KOPT-K1 (cell line): ENCODE data around the gene KDM6B.

Source experiments
- H3K27ac ChIP-seq: fragments of 200-600 bp; sonication (generic); 2 replicates; pipeline ENCODE4 v1.5.1; 2016; ENCODE audit warnings: antibody characterized with exemption, mild to moderate bottlenecking, low read depth, low read length; ENCODE audit not compliant: poor library complexity, severe bottlenecking
- H3K36me3 ChIP-seq: fragments of 200-600 bp; sonication (generic); 2 replicates; pipeline ENCODE4 v1.5.1; 2017; ENCODE audit warnings: antibody characterized with exemption, mild to moderate bottlenecking, low read length, moderate library complexity; ENCODE audit not compliant: insufficient read depth
- H3K9me3 ChIP-seq: fragments of 200-600 bp; sonication (generic); 2 replicates; pipeline ENCODE4 v1.5.1; 2017; ENCODE audit warnings: antibody characterized with exemption, low read length, mild to moderate bottlenecking; ENCODE audit not compliant: insufficient read depth, poor library complexity, severe bottlenecking

KDM6B gene

GRCh38 chr17:7843257-7843535, 9.2 kb downstream of the KDM6B start:
- H3K36me3 ChIP-seq: peaks cover 35% of the 10 kb centered on the region

GRCh38 chr17:7843536-7844291, 9.7 kb downstream of the KDM6B start:
- no peaks in the 10 kb centered on the region for H3K9me3 ChIP-seq
- peaks cover 40% of the 10 kb centered on the region for H3K36me3 ChIP-seq
- peak overlapping the region; percentile 64 for H3K27ac ChIP-seq

More at GRCh38 chr17:7843257-7843535, 9.2 kb downstream of the KDM6B start:
- Histone ChIP-seq H3K27ac (peak overlapping the region; percentile 64), H3K9me3 (no peaks in the 10 kb centered on the region)

DNA sequence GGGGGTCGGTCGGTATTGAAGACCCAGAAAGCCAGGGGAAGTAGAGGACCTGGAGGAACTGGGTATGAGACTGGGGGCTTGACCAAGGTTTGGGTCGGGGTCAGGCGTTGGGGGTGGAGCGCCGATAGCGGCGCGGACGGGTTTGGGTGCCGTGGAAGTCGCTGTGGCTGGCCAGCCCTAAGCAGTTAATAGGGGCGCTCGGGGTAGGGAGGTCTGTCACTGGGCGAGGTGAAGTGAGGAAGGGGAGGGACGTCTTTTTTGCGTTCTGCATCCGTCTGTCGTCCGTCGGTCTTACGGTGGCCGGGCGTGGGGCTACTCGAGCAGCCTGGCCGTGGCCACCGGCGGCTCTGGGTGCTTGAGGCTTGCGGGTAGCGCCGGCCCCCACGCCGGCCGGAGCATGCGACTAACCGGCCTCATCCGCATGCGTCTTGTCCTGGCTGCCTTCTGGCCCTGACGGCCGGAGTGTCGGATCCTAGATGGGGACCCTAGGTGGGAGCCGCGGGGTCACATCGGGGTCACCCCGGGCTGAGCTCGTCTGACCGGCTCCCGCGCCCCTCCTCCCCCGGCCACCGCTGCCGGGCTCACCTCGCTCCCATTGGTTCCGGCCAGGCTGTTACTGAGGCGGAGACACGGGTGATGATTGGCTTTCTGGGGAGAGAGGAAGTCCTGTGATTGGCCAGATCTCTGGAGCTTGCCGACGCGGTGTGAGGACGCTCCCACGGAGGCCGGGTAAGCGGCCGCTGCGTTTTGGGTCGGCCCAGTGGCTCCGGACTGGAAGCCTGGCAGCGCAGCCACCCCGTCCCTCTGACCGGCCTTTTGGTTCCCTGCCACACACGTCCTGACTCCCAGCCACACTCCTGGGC, 10.5 kb downstream of the KDM6B start:
- Histone ChIP-seq H3K27ac (peak overlapping the region; percentile 64), H3K36me3 (peaks cover 47% of the 10 kb centered on the region), H3K9me3 (no peaks in the 10 kb centered on the region)

- Histone ChIP-seq H3K9me3 (no peaks in the 10 kb centered on the region), H3K27ac (peak overlapping the region; percentile 64), H3K36me3 (peaks cover 56% of the 10 kb centered on the region)
These were observed 11.5 kb downstream of the KDM6B start for GRCh38 chr17:7845359-7846062.

- H3K9me3 ChIP-seq: no peaks in the 10 kb centered on the region
- peaks cover 58% of the 10 kb centered on the region for H3K36me3 ChIP-seq
- H3K27ac ChIP-seq: no peak overlapping the region
These were observed 12.2 kb downstream of the KDM6B start for GRCh38 chr17:7846063-7846735.

GRCh38 chr17:7846765-7847661, 13.0 kb downstream of the KDM6B start:
- Histone ChIP-seq H3K36me3 (peaks cover 63% of the 10 kb centered on the region), H3K9me3 (no peaks in the 10 kb centered on the region), H3K27ac (no peak overlapping the region)

GRCh38 chr17:7848131-7848579, 14.1 kb downstream of the KDM6B start:
- peaks cover 75% of the 10 kb centered on the region for H3K36me3 ChIP-seq
- H3K27ac ChIP-seq: no peak overlapping the region
- no peaks in the 10 kb centered on the region for H3K9me3 ChIP-seq

GRCh38 chr17:7848739-7849129, 14.7 kb downstream of the KDM6B start:
- H3K9me3 ChIP-seq: no peaks in the 10 kb centered on the region
- no peak overlapping the region for H3K27ac ChIP-seq
- H3K36me3 ChIP-seq: peaks cover 78% of the 10 kb centered on the region

GRCh38 chr17:7849130-7849750, 15.2 kb downstream of the KDM6B start:
- H3K36me3 ChIP-seq: peaks cover 82% of the 10 kb centered on the region
- no peaks in the 10 kb centered on the region for H3K9me3 ChIP-seq
- no peak overlapping the region for H3K27ac ChIP-seq

- no peak overlapping the region for H3K27ac ChIP-seq
- peaks cover 82% of the 10 kb centered on the region for H3K36me3 ChIP-seq
These were observed 15.9 kb downstream of the KDM6B start for GRCh38 chr17:7849751-7850504.

DNA sequence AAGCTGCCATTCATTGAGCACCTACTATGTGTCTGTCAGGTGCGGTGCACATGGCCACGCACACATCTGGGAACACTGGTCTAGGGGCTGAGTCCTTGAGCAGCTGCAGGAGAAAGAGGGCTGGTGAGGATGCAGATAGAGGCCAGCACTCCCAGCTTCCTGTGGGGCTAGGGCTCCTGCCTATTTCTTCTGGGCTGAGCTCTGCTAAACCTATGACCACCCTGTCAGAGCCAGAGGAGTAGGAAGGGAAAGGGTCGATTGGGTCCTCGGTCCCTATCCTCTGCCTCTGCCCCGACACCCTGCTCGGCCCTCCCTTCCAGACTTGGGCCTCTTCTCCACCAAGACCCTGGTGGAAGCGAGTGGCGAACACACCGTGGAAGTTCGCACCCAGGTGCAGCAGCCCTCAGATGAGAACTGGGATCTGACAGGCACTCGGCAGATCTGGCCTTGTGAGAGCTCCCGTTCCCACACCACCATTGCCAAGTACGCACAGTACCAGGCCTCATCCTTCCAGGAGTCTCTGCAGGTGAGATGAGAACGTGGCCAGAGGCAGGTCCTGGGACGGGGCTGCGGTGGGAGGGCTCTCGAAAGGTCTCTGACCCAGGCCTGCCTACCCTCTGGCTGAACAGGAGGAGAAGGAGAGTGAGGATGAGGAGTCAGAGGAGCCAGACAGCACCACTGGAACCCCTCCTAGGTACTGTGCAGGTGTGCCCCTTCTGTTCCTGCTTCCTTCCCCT, 16.9 kb downstream of the KDM6B start:
- Histone ChIP-seq H3K9me3 (no peaks in the 10 kb centered on the region), H3K36me3 (peaks cover 80% of the 10 kb centered on the region), H3K27ac (no peak overlapping the region)

More at GRCh38 chr17:7849751-7850504, 15.9 kb downstream of the KDM6B start:
- no peaks in the 10 kb centered on the region for H3K9me3 ChIP-seq

GRCh38 chr17:7851438-7852261, 17.6 kb downstream of the KDM6B start:
- H3K36me3 ChIP-seq: peaks cover 74% of the 10 kb centered on the region
- H3K9me3 ChIP-seq: no peaks in the 10 kb centered on the region
- H3K27ac ChIP-seq: no peak overlapping the region
